ENCODE measurements around the gene NUBPL.

Gene NUBPL

GRCh38 chr14:31561155-31561846 is at the start of gene NUBPL:
Gene NUBPL, plus strand, starts transcription at chr14:31561404. Its CDS starts 36 bp downstream, at chr14:31561440.
- peak; percentile 89 for DNase-seq

GRCh38 chr14:31527087-31527486 is 34.1 kb upstream of the NUBPL start:
- DNase-seq = no peak

GRCh38 chr14:31527546-31527945 is 33.7 kb upstream of the NUBPL start:
- DNase-seq = no peak

GRCh38 chr14:31529053-31529452 is 32.2 kb upstream of the NUBPL start:
- DNase-seq = no peak

- no peak for DNase-seq
These were observed 31.1 kb upstream of the NUBPL start for GRCh38 chr14:31530136-31530535.

GRCh38 chr14:31536201-31536960 is 24.8 kb upstream of the NUBPL start:
- no peak for DNase-seq

- no peak for DNase-seq
These were observed 19.5 kb upstream of the NUBPL start for GRCh38 chr14:31541702-31542101.

- DNase-seq = no peak
These were observed 17.0 kb upstream of the NUBPL start for GRCh38 chr14:31543969-31544799.

- DNase-seq = no peak
These were observed 16.4 kb upstream of the NUBPL start for GRCh38 chr14:31544816-31545215.

- DNase-seq = no peak
These were observed 15.9 kb upstream of the NUBPL start for GRCh38 chr14:31545328-31545727.

- DNase-seq = no peak
These were observed 11.4 kb upstream of the NUBPL start for GRCh38 chr14:31549817-31550216.

- DNase-seq = no peak
These were observed 10.6 kb upstream of the NUBPL start for GRCh38 chr14:31550589-31550988.

GRCh38 chr14:31556191-31556590 is 5.0 kb upstream of the NUBPL start:
- no peak for DNase-seq

GRCh38 chr14:31559939-31560338 is 1.3 kb upstream of the NUBPL start:
- DNase-seq = no peak

- DNase-seq = no peak
These were observed 447 bp upstream of the NUBPL start for GRCh38 chr14:31560759-31561154.

- DNase-seq = no peak
These were observed 3.0 kb downstream of the NUBPL start for GRCh38 chr14:31564194-31564593.

GRCh38 chr14:31566456-31566855 is 5.3 kb downstream of the NUBPL start:
- no peak for DNase-seq

- no peak for DNase-seq
These were observed 6.5 kb downstream of the NUBPL start for GRCh38 chr14:31567655-31568054.

GRCh38 chr14:31568161-31568560 is 7.0 kb downstream of the NUBPL start:
- DNase-seq = no peak

- no peak for DNase-seq
These were observed 7.5 kb downstream of the NUBPL start for GRCh38 chr14:31568671-31569070.

GRCh38 chr14:31572955-31573354 is 11.8 kb downstream of the NUBPL start:
- DNase-seq = no peak

- no peak for DNase-seq
These were observed 15.7 kb downstream of the NUBPL start for GRCh38 chr14:31576949-31577348.

- no peak for DNase-seq
These were observed 17.1 kb downstream of the NUBPL start for GRCh38 chr14:31578266-31578665.
